SU-DHL-6 (cell line): Measurements from ENCODE around the gene SPTLC2.
"Not testable (repeated sequence)": the region's sequence is repeated elsewhere in the genome, so short reads cannot be mapped to it uniquely, and the experiment has no call there.

Source experiments
- H2AFZ ChIP-seq: fragments of 200-600 bp; sonication (generic); 2 replicates; pipeline ENCODE4 v1.6.1; 2014; ENCODE audit warnings: low read depth, mild to moderate bottlenecking, moderate library complexity, mixed read lengths, antibody characterized with exemption, low read length; ENCODE audit not compliant: severe bottlenecking
- H3F3A ChIP-seq: fragments of 200-600 bp; shearing (Covaris generic); 2 replicates; pipeline ENCODE4 v1.6.0; 2016; ENCODE audit warnings: antibody characterized with exemption, mild to moderate bottlenecking; ENCODE audit not compliant: insufficient read depth
- H3K27ac ChIP-seq: fragments of 200-600 bp; sonication (generic); 2 replicates; pipeline ENCODE4 v1.5.1; 2016; ENCODE audit warnings: low read depth, mild to moderate bottlenecking, low read length, moderate library complexity, mixed read lengths
- H3K27me3 ChIP-seq: fragments of 200-600 bp; sonication (generic), shearing (Covaris generic); 2 replicates; pipeline ENCODE4 v1.6.0; 2014; ENCODE audit warnings: mild to moderate bottlenecking, low read length
- H3K36me3 ChIP-seq: fragments of 200-600 bp; sonication (generic); 2 replicates; pipeline ENCODE4 v1.6.1; 2014; ENCODE audit warnings: mild to moderate bottlenecking, low read length, mixed read lengths
- H3K4me2 ChIP-seq: fragments of 300-600, 200-600 bp; shearing (Covaris generic), sonication (generic); 2 replicates; pipeline ENCODE4 v1.6.0; 2014; ENCODE audit warnings: low read length, low read depth, mild to moderate bottlenecking; ENCODE audit not compliant: poor library complexity, severe bottlenecking
- H3K4me3 ChIP-seq: fragments of 200-600 bp; sonication (generic); 2 replicates; pipeline ENCODE4 v1.5.1; 2014; ENCODE audit warnings: antibody characterized with exemption, low read length, mild to moderate bottlenecking, mixed read lengths; ENCODE audit not compliant: insufficient read depth, poor library complexity, severe bottlenecking
- H3K79me2 ChIP-seq: fragments of 200-600 bp; sonication (generic); 2 replicates; pipeline ENCODE4 v1.6.1; 2014; ENCODE audit warnings: mild to moderate bottlenecking, low read length, moderate library complexity; ENCODE audit not compliant: insufficient read depth
- H3K9ac ChIP-seq: fragments of 200-600 bp; sonication (generic); 2 replicates; pipeline ENCODE4 v1.7.0; 2014; ENCODE audit warnings: mild to moderate bottlenecking, low read length
- H3K9me2 ChIP-seq: fragments of 200-600 bp; sonication (generic); replicated peaks from 2 replicates; pipeline ENCODE4 v1.6.1; 2014; ENCODE audit warnings: low read length; ENCODE audit not compliant: insufficient read depth
- H3K9me3 ChIP-seq: fragments of 200-600 bp; sonication (generic); 2 replicates; pipeline ENCODE4 v1.6.1; 2014; ENCODE audit warnings: low read length, mixed read lengths; ENCODE audit not compliant: insufficient read depth
- H4K20me1 ChIP-seq: fragments of 200-600 bp; sonication (generic); 2 replicates; pipeline ENCODE4 v1.6.1; 2014; ENCODE audit warnings: low read depth, mild to moderate bottlenecking, antibody characterized with exemption, low read length, moderate library complexity, mixed read lengths
- EZH2phosphoT487 ChIP-seq: fragments of 200-600 bp; sonication (generic), shearing (Covaris generic); conservative IDR thresholded peaks from 2 replicates; pipeline ENCODE4 v1.6.1; 2018; ENCODE audit warnings: mild to moderate bottlenecking, antibody characterized with exemption, low read length, moderate library complexity, mixed read lengths
- TF ChIP-seq, protein P1 (sequence below): fragments of 200-600 bp; sonication (generic); IDR thresholded peaks from one replicate; pipeline ENCODE4 v1.5.1; 2017; ENCODE audit warnings: antibody characterized with exemption, mild to moderate bottlenecking, low read length, moderate library complexity; ENCODE audit not compliant: insufficient read depth, poor library complexity, severe bottlenecking

Gene SPTLC2

DNA sequence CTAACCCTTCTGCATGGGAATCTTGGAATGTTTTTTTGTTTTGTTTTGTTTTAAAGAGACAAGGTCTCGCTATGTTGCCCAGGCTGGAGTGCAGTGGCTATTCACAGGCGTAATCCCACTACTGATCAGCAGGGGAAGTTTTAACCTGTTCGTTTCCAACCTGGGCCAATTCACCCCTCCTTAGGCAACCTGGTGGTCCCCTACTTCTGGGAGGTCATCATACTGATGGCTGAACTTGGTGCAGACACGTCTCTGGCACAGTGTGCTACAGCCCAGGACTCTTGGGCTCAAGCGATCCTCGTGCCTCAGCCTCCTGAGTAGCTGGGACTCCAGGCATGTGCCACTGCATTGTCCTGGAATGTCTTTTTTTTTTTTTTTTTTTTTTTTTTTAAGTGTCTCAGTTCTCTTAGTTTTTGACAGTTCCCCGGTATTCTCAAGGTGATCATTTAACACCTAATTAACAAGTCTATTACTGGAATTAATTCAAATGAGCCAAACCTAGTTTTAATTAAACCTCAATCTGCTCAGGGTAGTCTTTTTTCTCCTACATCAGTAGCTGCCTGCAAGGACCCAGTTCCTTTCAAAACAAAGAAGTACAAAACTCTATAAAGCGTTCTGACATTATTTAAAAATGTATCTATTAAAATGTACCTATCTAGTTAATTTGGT, 68.8 kb downstream of the SPTLC2 start:
- Histone ChIP-seq H3K79me2 (no peaks in the 10 kb centered on the region), H3F3A (no peaks in the 10 kb centered on the region), H3K27me3 (no peaks in the 10 kb centered on the region), H3K27ac (no peak overlapping the region), H3K4me2 (no peak overlapping the region), H4K20me1 (no peaks in the 10 kb centered on the region), H3K9ac (no peak overlapping the region), H2AFZ (no peak overlapping the region), H3K4me3 (no peak overlapping the region), H3K9me3 (no peaks in the 10 kb centered on the region), H3K9me2 (no peaks in the 10 kb centered on the region), H3K36me3 (no peaks in the 10 kb centered on the region)
- TF ChIP-seq, protein P1, sequence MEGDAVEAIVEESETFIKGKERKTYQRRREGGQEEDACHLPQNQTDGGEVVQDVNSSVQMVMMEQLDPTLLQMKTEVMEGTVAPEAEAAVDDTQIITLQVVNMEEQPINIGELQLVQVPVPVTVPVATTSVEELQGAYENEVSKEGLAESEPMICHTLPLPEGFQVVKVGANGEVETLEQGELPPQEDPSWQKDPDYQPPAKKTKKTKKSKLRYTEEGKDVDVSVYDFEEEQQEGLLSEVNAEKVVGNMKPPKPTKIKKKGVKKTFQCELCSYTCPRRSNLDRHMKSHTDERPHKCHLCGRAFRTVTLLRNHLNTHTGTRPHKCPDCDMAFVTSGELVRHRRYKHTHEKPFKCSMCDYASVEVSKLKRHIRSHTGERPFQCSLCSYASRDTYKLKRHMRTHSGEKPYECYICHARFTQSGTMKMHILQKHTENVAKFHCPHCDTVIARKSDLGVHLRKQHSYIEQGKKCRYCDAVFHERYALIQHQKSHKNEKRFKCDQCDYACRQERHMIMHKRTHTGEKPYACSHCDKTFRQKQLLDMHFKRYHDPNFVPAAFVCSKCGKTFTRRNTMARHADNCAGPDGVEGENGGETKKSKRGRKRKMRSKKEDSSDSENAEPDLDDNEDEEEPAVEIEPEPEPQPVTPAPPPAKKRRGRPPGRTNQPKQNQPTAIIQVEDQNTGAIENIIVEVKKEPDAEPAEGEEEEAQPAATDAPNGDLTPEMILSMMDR, result no peak
- TF ChIP-seq EZH2phosphoT487, result no peak

- H3K9me3 ChIP-seq, H3K4me3 ChIP-seq, H3K9me2 ChIP-seq, H3K27ac ChIP-seq, H3K4me2 ChIP-seq, H3F3A ChIP-seq, H3K79me2 ChIP-seq, H4K20me1 ChIP-seq, H3K9ac ChIP-seq, H3K36me3 ChIP-seq, H3K27me3 ChIP-seq, H2AFZ ChIP-seq: not testable (repeated sequence)
These were observed 71.3 kb downstream of the SPTLC2 start for GRCh38 chr14:77545171-77545570.

GRCh38 chr14:77544571-77544970, 71.9 kb downstream of the SPTLC2 start:
- H3K9me3 ChIP-seq, result no peaks in the 10 kb centered on the region
- no peaks in the 10 kb centered on the region for H3K36me3 ChIP-seq
- no peak for TF ChIP-seq EZH2phosphoT487
- TF ChIP-seq, protein P1, result no peak
- no peaks in the 10 kb centered on the region for H3K27me3 ChIP-seq
- no peaks in the 10 kb centered on the region for H3K9me2 ChIP-seq
- no peaks in the 10 kb centered on the region for H3K79me2 ChIP-seq
- no peaks in the 10 kb centered on the region for H4K20me1 ChIP-seq
- H3F3A ChIP-seq, result 0 out of 2 replicates have a peak, but pooled peaks cover 3% of the 10 kb centered on the region
- H3K4me3 ChIP-seq, result no peak overlapping the region
- no peak overlapping the region for H3K4me2 ChIP-seq
- no peak overlapping the region for H3K9ac ChIP-seq
- H2AFZ ChIP-seq, result no peak overlapping the region
- H3K27ac ChIP-seq, result no peak overlapping the region

GRCh38 chr14:77543637-77544334, 72.7 kb downstream of the SPTLC2 start:
- Histone ChIP-seq H3K79me2 (no peaks in the 10 kb centered on the region), H3K9me2 (no peaks in the 10 kb centered on the region), H3K4me2 (no peak overlapping the region), H3K9me3 (no peaks in the 10 kb centered on the region), H3K9ac (no peak overlapping the region), H3K4me3 (no peak overlapping the region), H3K27ac (no peak overlapping the region), H2AFZ (no peak overlapping the region), H3K36me3 (no peaks in the 10 kb centered on the region), H3F3A (0 out of 2 replicates have a peak, but pooled peaks cover 3% of the 10 kb centered on the region), H4K20me1 (no peaks in the 10 kb centered on the region), H3K27me3 (no peaks in the 10 kb centered on the region)
- TF ChIP-seq, protein P1, result no peak
- no peak for TF ChIP-seq EZH2phosphoT487
